ENCODE results near the gene MCM10.

DNA sequence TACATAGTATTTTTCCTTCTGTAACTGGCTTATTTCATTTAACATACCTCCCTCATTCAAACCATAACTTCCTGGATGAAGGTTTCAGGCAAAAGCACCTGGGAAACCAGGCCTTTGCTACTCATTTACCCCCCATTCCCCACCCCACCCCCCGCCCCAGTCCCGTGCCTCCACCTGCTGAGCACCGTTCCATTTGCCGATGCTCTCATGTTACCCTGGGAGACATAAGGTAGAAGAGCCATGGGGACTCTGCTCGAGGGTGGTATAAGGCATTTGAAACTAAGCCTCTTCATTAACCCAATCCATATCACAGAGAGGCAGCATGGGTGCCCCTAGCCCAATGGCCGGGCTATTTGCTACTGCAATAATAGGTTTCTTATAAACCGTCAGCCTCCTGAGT is 22.2 kb upstream of the MCM10 start:
- TF ChIP-seq POLR2AphosphoS5 (IDR thresholded peaks at IDR 0.05) (no peak), POLR2A (IDR thresholded peaks at IDR 0.05) (no peak)
- TF ChIP-seq, protein P1, sequence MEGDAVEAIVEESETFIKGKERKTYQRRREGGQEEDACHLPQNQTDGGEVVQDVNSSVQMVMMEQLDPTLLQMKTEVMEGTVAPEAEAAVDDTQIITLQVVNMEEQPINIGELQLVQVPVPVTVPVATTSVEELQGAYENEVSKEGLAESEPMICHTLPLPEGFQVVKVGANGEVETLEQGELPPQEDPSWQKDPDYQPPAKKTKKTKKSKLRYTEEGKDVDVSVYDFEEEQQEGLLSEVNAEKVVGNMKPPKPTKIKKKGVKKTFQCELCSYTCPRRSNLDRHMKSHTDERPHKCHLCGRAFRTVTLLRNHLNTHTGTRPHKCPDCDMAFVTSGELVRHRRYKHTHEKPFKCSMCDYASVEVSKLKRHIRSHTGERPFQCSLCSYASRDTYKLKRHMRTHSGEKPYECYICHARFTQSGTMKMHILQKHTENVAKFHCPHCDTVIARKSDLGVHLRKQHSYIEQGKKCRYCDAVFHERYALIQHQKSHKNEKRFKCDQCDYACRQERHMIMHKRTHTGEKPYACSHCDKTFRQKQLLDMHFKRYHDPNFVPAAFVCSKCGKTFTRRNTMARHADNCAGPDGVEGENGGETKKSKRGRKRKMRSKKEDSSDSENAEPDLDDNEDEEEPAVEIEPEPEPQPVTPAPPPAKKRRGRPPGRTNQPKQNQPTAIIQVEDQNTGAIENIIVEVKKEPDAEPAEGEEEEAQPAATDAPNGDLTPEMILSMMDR (IDR thresholded peaks at IDR 0.05), result no peak
